GM23248 (cell line): Measurements from ENCODE around the gene PIP5K1C. TPM values are rescaled to one million over a fixed set of nuclear protein-coding genes. Genes with fewer than 3 reads are reported as not detected.

ENCODE experiments used
- DNase-seq: peaks from one replicate; pipeline ENCODE4 v3.0.0-alpha.2; 2015
- H2AFZ ChIP-seq: fragments of 200-600 bp; sonication (generic); 2 replicates; pipeline ENCODE4 v1.6.1; 2016; ENCODE audit warnings: antibody characterized with exemption
- H3F3A ChIP-seq: fragments of 200-600 bp; sonication (generic); 2 replicates; pipeline ENCODE4 v1.6.1; 2016; ENCODE audit warnings: mild to moderate bottlenecking, antibody characterized with exemption, mixed run types; ENCODE audit not compliant: insufficient read depth
- H3K27ac ChIP-seq: fragments of 200-600 bp; sonication (generic); 2 replicates; pipeline ENCODE4 v1.5.1; 2016; ENCODE audit warnings: mild to moderate bottlenecking
- H3K27me3 ChIP-seq: fragments of 200-600 bp; sonication (generic); replicated peaks from 2 replicates; pipeline ENCODE4 v1.6.1; 2016; ENCODE audit warnings: mild to moderate bottlenecking; ENCODE audit not compliant: insufficient read depth
- H3K36me3 ChIP-seq: fragments of 200-600 bp; sonication (generic); 2 replicates; pipeline ENCODE4 v1.6.1; 2016; ENCODE audit warnings: low read depth, mild to moderate bottlenecking
- H3K4me1 ChIP-seq: fragments of 200-600 bp; sonication (generic); 2 replicates; pipeline ENCODE4 v1.6.1; 2016; ENCODE audit warnings: mild to moderate bottlenecking; ENCODE audit not compliant: insufficient read depth
- H3K4me2 ChIP-seq: fragments of 200-600 bp; sonication (generic); one replicate; pipeline ENCODE4 v1.6.1; 2016; ENCODE audit warnings: mild to moderate bottlenecking; ENCODE audit not compliant: unreplicated experiment
- H3K4me3 ChIP-seq: fragments of 200-600 bp; sonication (generic); 2 replicates; pipeline ENCODE4 v1.5.1; 2016; ENCODE audit warnings: mild to moderate bottlenecking
- H3K79me2 ChIP-seq: fragments of 200-600 bp; sonication (generic); 2 replicates; pipeline ENCODE4 v1.6.1; 2016; ENCODE audit warnings: mild to moderate bottlenecking; ENCODE audit not compliant: insufficient read depth
- H3K9ac ChIP-seq: fragments of 200-600 bp; sonication (generic); 2 replicates; pipeline ENCODE4 v1.6.1; 2016; ENCODE audit warnings: mild to moderate bottlenecking
- H3K9me2 ChIP-seq: fragments of 200-600 bp; sonication (generic); 2 replicates; pipeline ENCODE4 v1.6.1; 2016; ENCODE audit warnings: mixed run types, mild to moderate bottlenecking, moderate library complexity; ENCODE audit not compliant: insufficient read depth
- H3K9me3 ChIP-seq: fragments of 200-600 bp; sonication (generic); one replicate; pipeline ENCODE4 v1.6.1; 2017; ENCODE audit warnings: low read depth
- H4K20me1 ChIP-seq: fragments of 200-600 bp; sonication (generic); 2 replicates; pipeline ENCODE4 v1.6.0; 2016; ENCODE audit not compliant: insufficient read depth
- EZH2 ChIP-seq: fragments of 200-600 bp; sonication (generic); IDR thresholded peaks from 2 replicates; pipeline ENCODE4 v1.6.1; 2018; ENCODE audit warnings: antibody characterized with exemption, mild to moderate bottlenecking; ENCODE audit not compliant: insufficient read depth, poor library complexity, severe bottlenecking
- EZH2phosphoT487 ChIP-seq: fragments of 200-600 bp; sonication (generic); IDR thresholded peaks from 2 replicates; pipeline ENCODE4 v1.6.1; 2018; ENCODE audit warnings: antibody characterized with exemption, moderate library complexity, mild to moderate bottlenecking, low read depth; ENCODE audit not compliant: insufficient read depth
- WGBS, 2 experiments: methylation state at CpG; one replicate each; pipeline ENCODE4 v1.1.6; 2015 to 2017; ENCODE audit warnings: low lambda C conversion rate in 2 of 2, low coverage in 1 of 2; ENCODE audit errors: missing lambda C conversion rate in 2 of 2; 5-methylcytosine and 5-hydroxymethylcytosine counted together
- in situ Hi-C: fragments of 300-500 bp; cut with MboI; formaldehyde crosslinking; loops from 2 replicates; pipeline ENCODE4 v1.15.0; 2020
- polyA plus RNA-seq: library from polyadenylated mRNA; unstranded; fragments of >200 nt; fragmentation: Nextera tagmentation; extraction: Ambion mirVana; gene quantifications from 2 replicates; pipeline ENCODE4 v1.2.1, GENCODE V29; 2016
- total RNA-seq: library from RNA; depleted of rRNA; stranded (reverse); fragments of >200 nt; shearing (Covaris generic); gene quantifications from 2 replicates; pipeline ENCODE4 v1.2.3, GENCODE V29; 2014

Gene PIP5K1C
- total and polyA plus RNA-seq, 2 experiments from 2014 or later = 31.2 to 34.0 TPM

DNA sequence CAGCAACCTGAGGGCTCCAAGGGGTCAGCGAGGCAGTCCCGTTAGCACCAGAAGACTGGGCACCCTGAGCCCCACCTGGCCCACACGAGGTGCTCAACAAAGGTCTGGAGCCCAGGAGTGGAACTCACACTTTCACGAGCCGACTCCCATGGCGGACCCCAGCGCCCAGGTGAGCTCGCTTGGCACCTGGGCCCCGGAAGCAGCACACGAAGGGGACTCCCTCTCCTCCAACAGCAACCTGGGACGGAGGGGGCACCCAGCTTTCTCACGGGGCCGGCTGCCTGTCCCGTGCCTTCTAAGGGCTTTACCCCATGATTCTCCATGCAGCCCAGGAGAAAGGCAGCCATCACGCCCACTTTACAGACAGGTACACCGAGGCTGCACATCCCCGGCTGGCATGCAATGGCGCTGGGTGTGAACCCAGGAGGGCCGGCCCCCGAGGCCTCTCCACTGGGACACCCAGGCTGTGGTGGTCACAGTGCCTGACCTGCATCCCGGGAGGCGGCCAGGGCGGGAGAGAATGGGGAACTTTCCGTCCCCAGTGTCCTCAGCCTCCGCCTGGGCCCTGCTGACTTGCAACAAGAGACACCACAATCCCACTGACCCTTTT, 5.0 kb downstream of the PIP5K1C start:
- in situ Hi-C loops = no loop called here
- no peak overlapping the region for H3K9ac ChIP-seq
- H3K9me3 ChIP-seq = no peaks in the 10 kb centered on the region
- no peak overlapping the region for H3K4me2 ChIP-seq
- H3K27me3 ChIP-seq = no peaks in the 10 kb centered on the region
- H4K20me1 ChIP-seq = peaks cover 8% of the 10 kb centered on the region; the same call in 1 of the 2 replicates
- H2AFZ ChIP-seq = no peak overlapping the region
- H3K36me3 ChIP-seq = no peaks in the 10 kb centered on the region
- H3K9me2 ChIP-seq = no peaks in the 10 kb centered on the region
- TF ChIP-seq EZH2phosphoT487 (no peak), EZH2 (no peak)
- H3K79me2 ChIP-seq = peaks cover 96% of the 10 kb centered on the region
- no peaks in the 10 kb centered on the region for H3F3A ChIP-seq
- H3K4me3 ChIP-seq = no peak overlapping the region
- no peak overlapping the region for H3K27ac ChIP-seq
- WGBS, 2 experiments = 99% methylated on average over 24 to 25 of the region's 25 CpGs
- DNase-seq = no peak
- H3K4me1 ChIP-seq = 0 out of 2 replicates have a peak, but pooled peaks cover 3% of the 10 kb centered on the region

- in situ Hi-C loops = no loop called here
- WGBS, 2 experiments = 90 to 91% methylated on average over 35 to 42 of the region's 42 CpGs
- H3K27me3 ChIP-seq = no peaks in the 10 kb centered on the region
These were observed 5.7 kb downstream of the PIP5K1C start for GRCh38 chr19:3694361-3695123.

DNA sequence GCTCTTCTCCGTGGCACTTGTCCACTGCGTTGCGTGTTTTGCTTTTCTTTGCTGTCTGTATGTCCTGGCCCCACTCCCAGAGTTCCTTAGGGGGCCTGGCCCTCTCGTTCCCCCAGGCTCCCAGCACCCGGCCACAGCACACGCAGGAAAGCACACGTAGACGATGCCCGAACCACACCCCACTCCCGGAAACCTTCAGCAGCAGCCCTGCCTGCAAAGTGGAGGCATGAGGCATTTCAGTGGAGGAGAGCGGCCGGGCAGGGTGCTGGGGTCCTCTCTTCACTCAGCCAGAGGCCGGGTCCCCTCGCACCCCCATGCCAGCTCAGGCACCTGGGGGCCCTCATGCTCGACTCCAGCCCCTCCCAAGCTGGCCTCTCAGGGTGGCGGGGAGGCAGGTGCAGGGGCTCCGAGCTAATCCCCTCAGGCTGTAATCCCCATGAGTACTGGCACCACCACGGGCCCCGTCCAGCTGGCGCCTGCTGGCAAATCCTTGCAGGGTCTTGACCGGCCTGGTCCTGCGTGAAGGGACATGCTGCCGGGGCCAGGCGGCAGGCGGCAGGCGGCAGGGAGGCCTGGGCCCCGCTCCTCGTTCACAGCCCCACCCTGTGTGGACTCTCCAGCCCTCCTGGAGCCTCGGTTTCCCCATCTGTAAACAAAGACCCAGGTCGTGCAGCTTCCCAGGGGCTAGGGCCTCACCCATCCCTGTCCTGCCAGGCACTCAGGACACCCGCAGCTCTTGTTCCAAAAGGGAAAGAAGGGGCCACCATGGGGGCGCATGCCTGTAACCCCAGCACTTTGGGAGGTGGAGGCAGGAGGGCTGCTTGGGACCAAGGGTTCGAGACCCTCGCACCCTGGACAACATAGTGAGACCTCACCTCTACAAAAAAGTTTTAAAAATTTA, 7.0 kb downstream of the PIP5K1C start:
- no peaks in the 10 kb centered on the region for H3K27me3 ChIP-seq

More at GRCh38 chr19:3694361-3695123, 5.7 kb downstream of the PIP5K1C start:
- no peak for DNase-seq
- H3K9me2 ChIP-seq = no peaks in the 10 kb centered on the region
- no peak overlapping the region for H3K4me3 ChIP-seq
- no peak overlapping the region for H3K4me2 ChIP-seq
- H2AFZ ChIP-seq = no peak overlapping the region
- H3K9me3 ChIP-seq = no peaks in the 10 kb centered on the region
- H3K4me1 ChIP-seq = 0 out of 2 replicates have a peak, but pooled peaks cover 3% of the 10 kb centered on the region
- H3K36me3 ChIP-seq = no peaks in the 10 kb centered on the region
- peaks cover 97% of the 10 kb centered on the region for H3K79me2 ChIP-seq
- H4K20me1 ChIP-seq = peaks cover 13% of the 10 kb centered on the region; the same call in 1 of the 2 replicates
- TF ChIP-seq EZH2 (no peak), EZH2phosphoT487 (no peak)
- no peak overlapping the region for H3K9ac ChIP-seq
- H3F3A ChIP-seq = no peaks in the 10 kb centered on the region
- no peak overlapping the region for H3K27ac ChIP-seq

More for the DNA sequence above, 7.0 kb downstream of the PIP5K1C start:
- H3F3A ChIP-seq = no peaks in the 10 kb centered on the region
- no peak for TF ChIP-seq EZH2
- no peak for TF ChIP-seq EZH2phosphoT487
- no peak overlapping the region for H3K4me3 ChIP-seq
- no peak overlapping the region for H2AFZ ChIP-seq
- no peak overlapping the region for H3K27ac ChIP-seq
- DNase-seq = no peak
- H3K79me2 ChIP-seq = peaks cover 97% of the 10 kb centered on the region
- H3K36me3 ChIP-seq = no peaks in the 10 kb centered on the region
- no peak overlapping the region for H3K4me2 ChIP-seq
- no peak overlapping the region for H3K9ac ChIP-seq
- 90 to 91% methylated on average over 34 of the region's 34 CpGs for WGBS, 2 experiments
- 0 out of 2 replicates have a peak, but pooled peaks cover under 1% of the 10 kb centered on the region for H3K4me1 ChIP-seq
- in situ Hi-C loops = no loop called here
- H3K9me2 ChIP-seq = no peaks in the 10 kb centered on the region
- no peaks in the 10 kb centered on the region for H3K9me3 ChIP-seq
- peaks cover 13% of the 10 kb centered on the region; the same call in 1 of the 2 replicates for H4K20me1 ChIP-seq
